NCI-H1930 (cell line): ENCODE results near the gene CRACR2A.

Source experiments
- DNase-seq, 2 experiments: peaks; one replicate each; lab custom pipeline; 2025; lab: John Stamatoyannopoulos, UW

Gene CRACR2A

DNA sequence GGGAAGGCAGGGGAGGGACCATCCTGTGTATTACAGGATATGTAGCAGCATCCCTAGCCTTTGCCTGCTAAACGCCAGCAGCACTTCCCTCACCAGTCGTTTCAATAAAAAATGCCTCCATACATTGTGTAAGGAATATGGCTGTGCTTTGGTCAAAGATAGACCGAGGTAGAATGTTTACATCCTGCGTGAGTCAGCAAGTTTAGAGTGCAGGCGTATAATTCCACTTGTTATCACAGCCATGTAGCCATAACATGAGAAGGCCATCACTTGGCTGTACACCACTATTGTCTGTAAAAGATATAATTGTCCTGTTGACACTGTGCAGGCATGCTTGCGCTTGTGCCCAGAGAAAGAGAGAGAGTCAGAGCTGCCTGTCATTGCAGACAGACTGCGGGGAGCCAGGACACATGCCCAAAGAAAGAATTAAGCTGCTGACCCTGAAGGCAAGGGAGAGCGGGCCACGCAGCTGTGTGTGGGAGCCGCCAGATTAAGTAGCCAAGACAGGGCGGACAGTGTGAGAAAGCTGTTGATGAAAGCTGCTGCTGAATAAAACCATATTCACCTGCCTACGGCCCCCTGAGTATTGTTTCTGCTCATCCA is 68.4 kb downstream of the CRACR2A start:
- no peak for DNase-seq

DNA sequence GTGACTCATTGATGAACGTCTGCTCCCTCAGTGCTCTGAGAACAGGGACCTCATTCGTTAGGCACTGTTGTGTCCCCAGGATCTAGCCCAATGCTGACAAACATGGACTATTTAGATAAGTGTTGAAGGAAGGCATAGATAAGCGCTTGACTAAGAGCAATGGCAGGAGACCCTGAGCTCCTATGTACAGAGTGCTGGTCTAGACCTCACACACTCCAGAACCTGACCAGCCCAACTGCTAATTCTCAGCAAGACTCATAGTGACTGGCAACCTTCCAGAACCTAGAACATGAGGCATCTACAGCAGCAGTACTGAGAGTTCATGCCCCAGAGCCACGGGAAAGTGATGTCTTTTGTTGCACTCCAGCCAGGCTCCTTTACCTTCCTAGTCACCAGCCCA is 69.2 kb downstream of the CRACR2A start:
- DNase-seq, result no peak

DNA sequence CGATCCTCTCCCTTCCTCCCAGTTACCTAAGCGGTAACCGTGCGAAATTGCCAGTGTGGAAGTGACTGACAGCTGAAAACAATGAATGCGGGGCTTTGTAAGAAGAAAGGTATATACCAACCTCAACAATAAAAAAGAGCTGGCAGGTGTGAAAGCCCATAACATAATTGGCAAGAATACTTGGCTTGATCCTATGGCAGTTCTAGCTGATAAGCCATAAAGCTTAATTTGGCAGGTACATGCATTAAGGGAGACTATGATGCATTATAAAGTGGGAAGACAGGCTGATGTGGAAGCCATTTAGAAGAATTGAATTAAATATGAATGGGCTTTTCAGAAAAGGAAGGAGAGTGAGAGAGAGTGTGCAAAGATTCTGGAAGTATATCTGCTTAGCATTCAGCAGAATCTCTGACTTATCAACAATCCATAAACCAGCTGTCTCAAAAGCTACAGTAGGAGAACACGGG is 71.3 kb downstream of the CRACR2A start:
- DNase-seq, result no peak

DNA sequence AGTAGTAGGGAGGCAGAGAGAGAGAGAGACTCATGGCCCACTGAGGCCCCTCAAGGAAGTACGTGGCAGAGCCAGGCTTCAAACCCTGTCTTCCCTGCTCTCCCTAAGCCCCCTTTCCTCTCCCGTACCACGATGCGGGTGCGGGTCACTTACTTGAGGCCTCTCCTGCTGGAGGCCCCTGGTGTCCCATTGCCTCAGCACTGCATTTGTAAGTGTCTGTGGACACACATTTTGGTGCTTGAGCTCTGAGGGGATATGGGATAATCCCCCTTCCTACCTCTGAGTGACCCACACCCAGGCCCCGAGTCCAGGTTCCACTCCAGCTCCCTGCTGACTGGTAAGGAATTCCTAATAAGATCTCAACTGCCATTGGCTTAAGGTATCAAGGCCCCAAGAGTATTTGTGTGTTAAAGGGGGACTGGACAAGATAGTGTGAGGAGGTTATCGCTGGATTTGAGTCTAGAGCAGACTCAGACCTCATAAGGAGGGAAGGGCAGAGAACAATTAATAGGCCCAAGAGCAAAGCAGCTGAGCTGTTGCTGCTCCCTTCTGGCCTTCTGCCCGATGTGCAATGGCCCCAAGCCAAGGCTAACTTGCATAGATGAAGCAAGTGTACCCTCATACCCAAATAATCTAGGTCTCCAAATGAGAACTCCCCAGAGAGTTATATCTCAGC is 71.9 kb downstream of the CRACR2A start:
- DNase-seq, result peak in 1 of 2 experiments; percentile 23

DNA sequence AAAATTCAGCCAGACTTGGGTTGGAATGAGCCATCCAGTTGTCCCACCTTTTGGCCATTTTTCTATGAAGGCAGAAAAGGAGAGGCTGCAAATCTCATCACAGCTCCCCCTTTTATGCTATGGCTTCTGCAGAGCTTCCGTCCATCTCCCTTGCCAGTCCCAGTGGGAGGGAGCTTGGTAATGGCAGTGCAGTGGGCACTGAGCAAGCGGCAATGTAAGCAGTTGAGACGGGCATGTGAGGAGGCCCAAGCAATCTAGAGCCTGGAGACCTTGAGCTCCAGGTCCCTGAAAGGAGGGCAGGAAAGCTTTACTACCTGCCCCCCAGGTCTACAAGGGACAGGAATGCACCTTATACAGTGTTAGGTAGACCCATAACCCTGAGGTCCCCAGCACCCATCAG is 73.1 kb downstream of the CRACR2A start:
- DNase-seq, result no peak

DNA sequence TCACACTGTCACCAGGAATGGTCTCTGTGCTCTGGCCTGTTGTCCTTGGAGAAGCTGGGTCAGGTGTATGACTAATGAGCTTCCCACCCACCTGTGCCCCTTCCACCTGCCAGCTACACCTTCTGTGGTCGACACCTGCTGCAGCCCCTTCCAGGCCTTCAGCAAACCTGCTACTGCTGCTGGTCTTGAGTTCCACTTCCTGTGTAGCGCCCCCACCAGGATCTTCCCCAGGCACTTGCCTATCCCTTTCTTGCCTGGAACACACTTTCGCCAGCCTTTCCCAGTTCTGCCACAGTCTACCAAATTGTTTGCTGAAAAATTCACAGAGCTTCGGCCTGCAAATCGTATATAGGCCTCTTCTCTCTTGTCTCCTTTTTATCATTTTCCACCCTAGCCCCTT is 75.3 kb downstream of the CRACR2A start:
- no peak for DNase-seq

DNA sequence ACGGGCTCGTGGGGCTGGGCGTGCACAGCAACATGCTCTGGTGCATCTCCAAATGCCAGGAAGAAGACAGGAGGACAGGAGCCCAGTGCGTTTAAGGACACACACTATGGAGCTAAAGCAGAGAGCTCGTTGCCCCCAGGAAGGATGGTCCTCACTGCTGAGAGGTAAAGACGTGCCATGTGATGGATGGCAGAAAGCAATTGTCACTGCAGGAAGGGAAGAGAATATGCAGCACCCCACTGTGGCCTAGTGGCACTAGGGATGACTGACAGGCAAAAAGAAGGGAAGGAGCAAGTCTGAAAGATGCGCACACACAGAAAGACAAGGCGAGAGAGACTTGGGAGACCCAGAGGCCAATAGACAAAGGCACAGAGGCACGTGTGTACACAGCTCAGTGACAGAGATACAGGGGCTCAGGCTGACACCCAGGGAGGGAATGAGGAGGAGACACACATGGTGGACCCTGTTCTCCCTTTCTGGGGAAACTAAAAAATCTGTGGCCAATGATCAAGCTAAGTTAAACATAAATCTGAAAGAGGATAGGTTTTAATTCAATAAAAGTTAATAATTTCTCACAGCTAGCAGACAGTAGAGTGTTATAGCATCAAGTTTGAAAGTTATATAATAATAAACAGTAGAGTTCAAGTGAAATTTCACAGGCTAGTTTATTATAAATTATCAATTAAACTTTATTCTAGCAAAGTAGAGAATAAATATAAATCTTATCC is 78.8 kb downstream of the CRACR2A start:
- no peak for DNase-seq

DNA sequence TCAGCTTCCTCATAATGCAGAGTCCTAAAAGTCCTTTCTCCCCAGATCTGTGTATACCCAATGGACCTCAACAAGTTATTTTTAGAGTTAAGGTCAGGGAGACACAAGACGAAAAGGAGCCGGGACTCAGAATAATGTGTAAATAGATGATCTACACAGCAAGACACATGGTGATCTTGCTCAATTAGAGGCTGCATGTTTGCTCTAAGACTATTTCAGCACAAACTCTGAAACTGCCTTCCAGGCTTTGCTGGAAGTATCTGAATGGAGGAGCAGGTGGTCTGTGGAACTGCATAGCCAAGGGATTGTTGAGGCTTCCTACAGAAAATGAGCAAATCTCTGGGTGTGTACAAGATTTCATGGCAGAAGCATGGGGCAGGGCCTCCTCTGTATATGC is 80.8 kb downstream of the CRACR2A start:
- no peak for DNase-seq

DNA sequence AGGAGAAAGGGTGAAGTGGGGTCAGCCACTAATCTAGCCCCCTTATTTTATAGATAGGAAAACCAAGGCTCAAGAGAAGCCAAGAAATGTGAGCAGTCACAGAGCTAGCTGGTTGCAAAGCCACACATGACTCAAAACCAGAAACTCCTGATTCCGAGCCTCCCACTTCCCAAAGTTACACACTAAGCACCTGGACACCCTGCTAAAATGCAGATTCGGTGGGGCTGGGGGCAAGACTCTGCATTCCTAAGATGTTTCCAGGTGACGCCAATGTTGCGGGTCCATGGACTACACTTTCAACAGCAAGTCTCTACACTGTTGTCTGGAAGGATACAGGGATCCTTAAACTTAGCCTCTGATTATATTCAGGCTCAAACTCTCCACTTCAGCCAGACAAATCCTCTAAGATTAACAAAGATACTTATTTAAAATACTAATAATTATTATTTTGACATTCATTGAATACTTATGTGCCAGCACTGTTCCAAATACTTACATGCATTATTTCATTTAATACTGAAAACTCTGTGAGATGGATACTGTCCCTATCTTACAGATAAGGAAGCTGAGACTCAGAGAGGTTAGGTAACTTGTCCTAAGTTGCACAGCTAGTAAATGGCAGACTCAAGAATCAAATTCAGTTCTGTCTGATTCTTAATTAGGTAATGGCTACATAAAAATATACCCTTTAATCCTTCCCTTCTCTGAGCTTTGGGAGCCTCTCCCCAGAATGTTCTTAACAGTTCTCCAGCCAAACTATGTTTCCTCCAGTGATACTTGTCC is 81.4 kb downstream of the CRACR2A start:
- DNase-seq, result no peak

DNA sequence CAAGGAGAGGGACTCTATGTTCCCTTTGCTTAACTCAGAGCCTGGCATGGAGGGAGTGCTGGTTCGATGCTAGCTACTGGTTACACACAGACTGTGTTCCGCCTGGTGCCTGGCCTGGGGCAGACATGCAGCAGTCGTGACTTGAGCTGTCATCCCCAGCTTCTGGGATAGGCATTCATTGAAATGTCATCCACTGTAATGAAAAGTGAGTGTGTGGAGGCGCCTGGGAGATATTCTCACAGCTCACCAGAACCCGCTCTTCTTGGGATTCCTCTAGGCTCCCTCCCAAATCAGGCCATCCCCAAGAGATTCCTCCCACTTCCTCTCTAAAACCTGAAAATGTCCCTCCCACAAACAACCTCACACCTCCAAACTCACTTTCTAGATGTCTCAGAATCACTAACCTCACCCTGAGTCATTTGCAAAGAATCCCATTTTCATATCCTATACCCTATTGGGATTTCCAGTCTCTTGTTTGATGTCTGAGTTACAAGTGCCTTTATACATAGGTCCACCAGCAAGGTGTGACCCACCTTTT is 82.8 kb downstream of the CRACR2A start:
- DNase-seq, result no peak

DNA sequence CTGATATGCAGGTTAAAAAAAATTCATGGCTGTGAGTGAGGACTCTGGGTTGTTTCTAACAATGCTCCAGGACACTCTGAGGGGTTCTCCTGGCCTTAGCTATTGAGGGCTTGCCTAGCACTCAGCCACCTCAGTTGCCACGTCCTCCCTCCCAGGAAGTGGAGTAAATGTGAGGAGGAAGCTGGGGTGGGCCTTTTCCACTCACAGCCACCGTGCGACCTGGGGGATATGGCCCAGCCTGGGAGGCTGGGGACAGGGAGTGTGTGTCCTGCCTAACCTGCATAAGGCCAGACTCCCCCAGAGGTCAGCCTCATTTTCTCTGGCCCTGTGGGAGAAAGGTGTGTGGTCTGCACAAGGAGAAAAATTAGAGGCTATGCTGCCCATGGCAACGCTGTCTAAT is 83.3 kb downstream of the CRACR2A start:
- no peak for DNase-seq

DNA sequence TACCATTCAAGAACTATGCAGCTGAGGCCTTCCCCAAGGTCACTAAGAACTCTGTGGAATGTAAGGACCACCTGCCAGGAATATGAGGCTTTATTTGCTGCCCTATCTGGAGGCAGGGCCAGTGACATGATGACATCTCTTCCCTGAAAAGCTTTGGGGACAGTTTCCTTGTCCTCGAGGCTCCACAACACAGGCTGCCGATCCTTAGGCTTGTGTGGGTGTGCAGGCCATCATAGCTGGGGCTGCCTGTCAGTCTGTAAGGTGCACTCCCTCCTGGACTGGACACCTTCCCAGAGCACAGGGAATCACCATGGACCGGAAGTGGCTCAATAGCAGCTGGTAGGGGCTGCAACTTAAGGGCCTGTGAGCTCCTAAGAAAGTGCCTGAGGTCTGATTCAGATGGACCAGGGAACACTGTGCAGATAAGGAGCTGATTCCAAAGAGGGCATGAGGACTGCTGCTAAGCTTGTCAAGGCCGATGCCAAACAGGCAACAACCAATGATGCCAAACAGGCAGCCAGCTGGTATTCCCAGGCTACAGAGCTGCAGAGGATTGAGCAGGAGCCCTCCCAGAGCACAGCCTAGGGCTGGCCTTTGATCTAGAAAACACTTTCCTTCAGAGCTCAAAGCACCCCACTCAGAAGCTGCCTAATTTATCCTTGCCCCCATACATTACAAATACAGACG is 84.3 kb downstream of the CRACR2A start:
- no peak for DNase-seq

DNA sequence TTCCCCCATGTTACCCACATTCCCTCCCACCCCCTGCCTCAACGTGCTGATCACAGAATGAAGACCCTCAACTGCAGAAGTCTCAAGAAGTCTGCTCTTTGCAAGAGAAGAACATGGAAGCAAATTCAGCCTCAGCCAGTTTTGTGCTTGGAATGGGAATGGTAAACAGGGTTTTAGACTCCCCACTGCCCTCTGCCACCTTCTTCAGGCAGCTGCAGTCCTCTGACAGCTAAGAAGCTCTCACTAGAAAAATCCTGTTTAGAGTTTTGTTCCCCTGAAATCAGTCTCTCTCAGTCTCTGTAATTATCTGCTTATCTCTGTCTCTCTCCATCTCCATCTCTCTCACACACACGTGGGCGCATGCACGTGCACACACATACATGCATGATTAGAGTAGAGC is 85.4 kb downstream of the CRACR2A start:
- DNase-seq, result no peak

DNA sequence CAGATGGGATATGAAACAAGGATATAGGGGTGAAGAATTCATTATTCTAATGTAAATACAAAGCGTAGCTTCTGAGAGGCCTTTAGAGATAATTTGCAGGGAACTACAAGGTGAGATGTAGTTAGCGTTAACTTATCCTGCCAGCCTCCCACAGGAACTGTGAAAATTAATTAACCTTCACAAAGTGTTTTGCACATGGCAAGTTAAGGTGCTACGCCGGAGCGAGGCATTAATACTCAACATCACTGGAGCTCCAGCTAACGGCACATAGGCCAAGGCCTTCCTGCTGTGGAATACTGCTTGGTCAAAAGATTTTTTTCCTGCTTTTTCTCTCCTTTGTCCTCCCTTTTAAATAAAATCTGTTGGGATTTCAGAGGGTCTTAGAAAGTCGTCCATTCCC is 86.5 kb downstream of the CRACR2A start:
- DNase-seq, result no peak

DNA sequence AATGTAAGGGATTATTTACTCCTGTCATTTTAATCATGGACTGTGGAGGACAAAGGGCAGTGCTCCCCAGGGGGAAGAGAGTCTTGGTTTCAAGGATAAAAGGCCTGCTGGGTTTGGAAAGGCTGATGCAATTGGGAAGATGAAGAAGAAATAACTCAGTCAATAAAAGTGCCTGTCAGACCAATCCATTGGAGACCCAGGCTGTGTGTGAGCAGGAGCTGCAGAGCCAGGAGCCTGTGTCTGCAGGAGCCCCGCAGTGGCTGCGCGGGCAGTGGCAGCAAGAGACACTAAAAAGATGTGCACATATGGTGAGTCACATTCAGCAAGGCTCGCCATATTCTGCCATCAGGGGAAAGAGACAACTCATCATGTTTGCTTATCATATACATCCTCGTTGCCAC is 90.4 kb downstream of the CRACR2A start:
- DNase-seq, result peak; percentile 75 to 97

DNA sequence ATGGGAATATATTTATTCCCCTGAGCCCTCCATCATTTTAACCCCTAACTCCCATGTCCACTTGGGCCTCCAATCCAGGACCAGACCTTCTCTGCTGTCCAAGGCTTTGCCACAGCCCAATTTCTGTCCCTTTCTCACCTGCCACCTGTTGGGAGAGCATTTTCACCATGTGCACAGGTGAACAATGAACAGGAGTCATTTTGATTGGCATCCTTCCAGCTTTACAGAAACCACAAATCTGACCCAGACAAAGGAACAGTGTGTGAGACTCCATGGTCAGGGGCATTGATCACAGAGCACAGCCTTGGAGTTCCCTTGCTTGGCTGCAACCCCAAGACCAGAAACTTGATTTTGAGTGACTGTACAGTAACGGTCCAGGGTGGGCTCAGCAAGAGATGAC is 91.9 kb downstream of the CRACR2A start:
- peak; percentile 52 to 77 for DNase-seq

DNA sequence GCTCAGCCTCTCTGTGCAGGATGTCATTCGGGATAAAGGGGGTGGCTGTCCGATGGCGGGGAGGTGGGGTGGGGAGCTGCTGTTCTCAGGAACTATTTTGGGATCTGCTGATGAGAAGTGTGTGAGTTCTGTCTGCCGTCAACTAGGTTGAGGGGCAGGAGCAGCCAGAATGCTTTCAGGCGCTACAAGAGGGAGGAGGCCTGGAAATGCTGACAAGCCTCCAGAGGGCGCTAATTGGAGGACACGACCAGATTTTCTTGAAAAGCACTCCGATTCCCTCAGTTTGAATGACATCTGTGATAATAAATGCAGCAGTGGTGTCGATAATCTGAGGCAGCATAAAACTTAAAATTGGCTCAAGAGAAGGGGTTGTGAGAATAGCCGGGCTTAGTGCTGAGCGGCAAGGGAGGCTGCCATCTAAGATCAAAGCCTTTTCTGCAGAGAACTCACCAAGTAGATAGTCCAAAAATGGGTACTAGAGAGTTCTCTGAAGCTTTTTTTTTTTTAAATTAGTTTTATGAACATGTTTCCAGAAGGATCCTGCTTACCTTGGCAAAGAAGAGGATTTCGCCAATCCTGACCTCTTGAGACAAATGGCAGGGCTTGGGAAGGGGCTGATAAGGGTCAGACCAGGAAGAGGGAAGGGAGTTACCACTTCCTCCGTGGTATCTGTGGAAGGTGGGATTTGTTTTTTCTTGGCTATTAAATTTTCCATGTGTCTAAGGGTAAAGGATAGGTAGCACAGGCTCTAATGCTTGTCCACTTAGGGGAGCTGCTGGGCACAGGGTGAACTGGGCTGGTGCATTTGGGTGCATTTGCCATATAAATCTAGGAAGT is 94.4 kb downstream of the CRACR2A start:
- no peak for DNase-seq

DNA sequence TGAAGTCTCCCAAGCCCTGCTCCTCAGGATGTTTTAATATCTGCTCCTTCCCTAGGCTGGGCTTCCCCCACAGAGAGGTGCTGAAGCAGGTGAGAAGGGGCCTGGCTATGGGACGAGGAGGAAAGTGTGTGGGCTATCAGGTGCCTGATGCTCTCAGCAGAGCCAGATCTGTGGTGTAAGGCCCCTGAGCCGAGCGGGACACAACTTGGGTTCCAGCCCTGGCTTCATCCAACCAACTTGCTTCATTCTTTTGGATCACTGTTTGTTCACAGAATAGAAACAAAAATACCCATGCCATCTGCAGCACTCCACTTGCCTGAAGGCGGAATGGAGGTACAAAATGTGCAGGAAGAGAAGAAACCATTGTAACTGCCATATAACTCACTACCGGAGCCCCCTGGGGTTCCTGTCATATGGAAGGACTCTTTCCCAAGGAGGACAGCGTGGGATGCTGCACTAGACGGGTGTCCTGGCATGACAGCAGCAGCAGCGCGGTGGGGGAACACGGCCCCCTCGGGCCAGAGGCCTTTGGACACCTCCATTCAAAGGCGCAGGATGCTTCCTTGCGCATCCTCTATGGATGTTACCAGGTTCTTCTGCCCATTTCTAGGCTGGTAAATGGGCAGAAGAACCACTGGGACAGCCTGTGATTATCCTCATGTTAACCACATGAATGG is 95.8 kb downstream of the CRACR2A start:
- no peak for DNase-seq

DNA sequence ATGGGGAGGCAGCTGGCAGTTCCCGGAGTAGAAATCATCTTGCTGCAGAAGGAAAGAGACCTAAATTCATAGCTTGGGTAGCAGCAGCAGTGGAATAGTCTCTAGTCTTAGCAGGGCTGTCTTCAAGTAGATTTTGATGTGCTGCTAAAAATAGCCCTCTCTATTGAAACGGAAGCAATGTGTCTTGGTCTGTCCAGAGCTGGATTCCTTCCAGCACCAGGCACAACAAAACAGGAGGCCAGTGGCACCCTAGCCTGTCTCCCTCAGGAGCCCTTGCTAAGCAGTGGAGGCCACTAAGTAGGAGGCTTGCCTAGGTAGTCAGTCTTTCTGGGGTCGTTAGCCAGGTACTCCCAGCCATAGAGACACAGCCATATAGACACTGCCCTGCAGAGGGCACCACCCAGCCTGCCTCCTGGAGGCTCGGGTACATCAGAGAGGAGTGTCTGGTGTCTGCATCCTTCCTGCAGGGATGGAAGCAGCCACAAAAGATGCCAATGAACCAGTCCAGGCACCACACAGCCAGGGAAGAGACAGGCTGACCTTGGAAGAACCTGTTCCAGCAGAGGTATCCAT is 97.5 kb downstream of the CRACR2A start:
- peak in 1 of 2 experiments; percentile 63 for DNase-seq
